T-helper 9 cell (primary cell): Measurements from ENCODE around the gene RSPRY1.

Source experiments
- DNase-seq: peaks from one replicate; pipeline ENCODE4 v3.0.0-alpha.2; 2020
- total RNA-seq, 2 donors: gene quantifications; one replicate each; lab custom pipeline; 2026; lab: John Stamatoyannopoulos, UW

The RSPRY1 gene
- 32.1 to 52.6 reads per million in 2 donors for total RNA-seq

DNA sequence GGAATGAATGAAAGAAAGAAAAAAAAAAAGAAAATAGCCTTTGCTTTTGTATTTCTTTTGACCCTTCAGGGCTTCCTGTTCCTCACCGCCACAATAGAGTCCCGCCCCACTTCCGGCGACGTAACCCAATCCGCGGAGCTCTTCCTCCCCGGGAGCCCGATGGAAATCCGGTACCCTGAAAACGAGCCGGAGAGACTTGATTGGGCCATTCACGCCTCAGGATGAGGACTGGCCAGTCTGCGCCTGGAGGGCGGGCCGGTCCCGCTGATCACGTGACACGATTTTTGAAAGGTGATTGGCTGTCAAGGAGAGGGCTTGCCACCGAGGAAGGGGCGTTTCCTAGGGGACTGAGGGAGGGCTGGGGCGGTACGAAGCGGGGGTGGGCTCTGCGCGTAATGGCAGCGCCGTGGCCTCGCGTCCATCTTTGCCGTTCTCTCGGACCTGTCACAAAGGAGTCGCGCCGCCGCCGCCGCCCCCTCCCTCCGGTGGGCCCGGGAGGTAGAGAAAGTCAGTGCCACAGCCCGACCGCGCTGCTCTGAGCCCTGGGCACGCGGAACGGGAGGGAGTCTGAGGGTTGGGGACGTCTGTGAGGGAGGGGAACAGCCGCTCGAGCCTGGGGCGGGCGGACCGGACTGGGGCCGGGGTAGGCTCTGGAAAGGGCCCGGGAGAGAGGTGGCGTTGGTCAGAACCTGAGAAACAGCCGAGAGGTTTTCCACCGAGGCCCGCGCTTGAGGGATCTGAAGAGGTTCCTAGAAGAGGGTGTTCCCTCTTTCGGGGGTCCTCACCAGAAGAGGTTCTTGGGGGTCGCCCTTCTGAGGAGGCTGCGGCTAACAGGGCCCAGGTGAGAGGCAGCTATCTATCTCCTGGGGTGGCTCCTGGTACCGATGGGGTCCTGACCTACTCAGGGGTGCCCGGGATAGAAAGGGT is at the start of gene RSPRY1, which contains the start of gene PSME3IP1:
RSPRY1 (plus strand) TSS at position 385 of the 927 bp plus-strand sequence. CDS start 18,330 bp downstream, outside the sequence.
PSME3IP1 (minus strand) TSS at position 95 of the 927 bp plus-strand sequence. CDS start 12,185 bp downstream, outside the sequence.
- DNase-seq: peak; percentile 94

GRCh38 chr16:57137043-57137442 is 49.1 kb upstream of the RSPRY1 start:
- DNase-seq: no peak

- no peak for DNase-seq
Observed at GRCh38 chr16:57137566-57138273, 48.4 kb upstream of the RSPRY1 start.

GRCh38 chr16:57138281-57138935 is 47.7 kb upstream of the RSPRY1 start:
- DNase-seq: no peak

DNA sequence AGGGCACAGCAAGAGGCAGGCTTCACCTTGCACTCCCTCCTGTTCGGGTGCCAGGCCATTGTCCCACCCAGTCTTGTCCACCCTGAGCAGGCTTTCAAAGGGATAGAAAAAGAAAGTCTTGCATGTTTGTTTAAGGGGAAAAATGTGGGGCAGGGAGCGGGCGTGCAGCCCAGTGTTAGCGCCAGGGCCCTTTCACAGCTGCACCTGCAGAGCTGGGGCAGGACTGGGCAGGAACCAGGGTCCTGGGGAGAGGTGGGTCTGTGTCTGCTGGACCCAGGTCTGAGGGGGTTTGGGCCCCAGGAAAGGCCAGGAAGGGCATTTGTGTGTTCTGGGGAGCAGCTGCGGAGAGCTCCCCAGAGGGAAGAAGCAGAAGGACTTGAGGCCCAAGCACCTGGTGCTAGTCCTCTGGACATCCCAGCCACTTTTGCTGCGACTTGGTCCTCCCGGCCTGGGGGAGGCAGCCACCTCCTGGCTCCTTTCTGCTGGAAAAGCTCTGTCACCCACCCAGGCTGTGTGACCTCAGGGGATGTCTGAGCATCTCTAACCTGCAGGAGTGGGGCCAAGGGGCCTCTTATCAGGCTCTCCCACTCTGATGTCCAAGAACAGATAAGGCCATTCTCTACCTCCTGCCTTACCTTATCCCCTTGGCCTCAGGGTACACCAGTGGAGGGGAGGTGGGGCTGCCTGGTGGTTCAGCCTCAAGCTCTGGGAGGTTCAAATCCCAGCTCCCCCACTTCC is 45.0 kb upstream of the RSPRY1 start:
- no peak for DNase-seq

GRCh38 chr16:57141822-57142631 is 44.1 kb upstream of the RSPRY1 start:
- no peak for DNase-seq

DNA sequence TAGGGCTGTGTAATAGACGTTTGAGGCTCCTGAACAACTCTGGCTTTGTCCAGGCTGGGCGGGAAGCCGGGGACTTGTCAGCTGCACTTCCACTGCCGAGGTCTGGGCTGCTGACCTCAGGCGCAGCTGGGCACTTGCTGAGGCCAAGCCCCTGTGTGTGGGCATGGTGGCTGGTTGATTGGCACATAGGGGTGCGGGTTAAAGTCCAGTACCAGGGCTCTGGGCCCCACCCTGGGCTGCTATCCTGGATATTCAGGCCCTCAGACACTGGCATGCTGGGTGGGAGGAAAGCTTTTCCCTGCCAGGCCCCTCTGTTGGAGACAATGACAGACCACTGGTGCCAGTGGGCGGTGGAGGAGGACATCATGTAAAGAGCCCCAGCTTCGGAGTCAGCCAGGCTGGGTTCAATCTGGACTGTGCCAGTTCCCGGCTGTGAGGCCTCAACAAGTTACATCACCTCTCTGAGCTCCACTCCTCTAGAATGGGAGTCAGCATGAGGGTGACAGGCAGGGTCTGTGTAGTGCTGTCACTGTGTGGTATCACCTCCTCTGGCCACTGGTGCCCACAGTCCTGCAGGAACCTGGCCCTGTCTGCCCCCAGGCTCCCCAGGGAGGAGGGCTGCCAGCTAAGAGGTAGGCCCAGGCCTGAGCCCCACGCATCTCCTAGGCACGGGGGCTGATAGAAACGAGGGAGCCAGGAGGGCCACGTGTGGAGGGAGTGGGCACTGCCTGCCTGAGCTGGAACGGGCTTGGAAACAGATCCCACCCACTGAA is 42.8 kb upstream of the RSPRY1 start:
- DNase-seq: no peak

- no peak for DNase-seq
Observed at GRCh38 chr16:57144027-57144426, 42.1 kb upstream of the RSPRY1 start.

GRCh38 chr16:57145046-57146021 is 40.8 kb upstream of the RSPRY1 start:
- DNase-seq: no peak

DNA sequence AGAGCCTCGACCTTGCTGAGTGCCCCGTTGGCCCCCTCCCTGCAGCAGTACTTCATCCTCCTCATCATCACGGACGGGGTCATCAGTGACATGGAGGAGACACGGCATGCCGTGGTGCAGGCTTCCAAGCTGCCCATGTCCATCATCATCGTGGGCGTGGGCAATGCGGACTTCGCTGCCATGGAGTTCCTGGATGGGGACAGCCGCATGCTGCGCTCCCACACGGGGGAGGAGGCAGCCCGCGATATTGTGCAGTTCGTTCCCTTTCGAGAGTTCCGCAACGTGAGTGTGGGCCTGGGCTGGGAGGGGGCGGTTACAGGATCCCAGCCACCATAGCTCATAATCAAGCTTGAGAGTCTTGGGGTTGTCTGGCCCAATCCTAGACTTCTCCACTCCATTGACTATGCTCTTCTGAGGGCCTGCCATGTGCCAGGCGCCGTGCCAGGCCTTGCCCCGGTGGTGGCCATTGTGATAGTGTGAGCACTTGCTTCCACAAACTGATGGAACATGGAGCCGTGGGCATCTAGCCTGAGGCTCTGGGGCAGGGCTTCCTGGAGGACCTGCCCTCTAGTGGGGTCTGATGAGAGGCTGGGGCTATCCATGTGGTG is 40.0 kb upstream of the RSPRY1 start:
- DNase-seq: no peak

DNA sequence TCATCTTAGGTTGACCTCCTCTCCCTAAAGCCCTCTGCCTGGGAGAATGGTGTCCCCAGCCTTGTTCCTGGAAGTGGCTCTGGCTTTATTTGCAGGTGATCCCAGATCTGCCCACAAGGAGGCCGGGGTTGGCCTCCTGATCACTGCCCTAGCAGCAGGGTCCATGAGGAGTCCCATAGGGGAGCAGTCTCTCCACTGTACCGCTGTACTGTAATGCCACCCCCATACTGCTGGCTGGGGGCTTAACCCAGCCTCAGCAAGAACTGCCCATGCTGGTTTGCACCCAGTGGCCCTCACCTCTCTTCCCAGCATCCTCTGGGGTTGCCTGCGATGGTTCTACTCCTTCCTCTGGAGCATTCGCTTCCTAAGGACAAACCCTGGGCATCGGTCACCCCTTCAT is 39.4 kb upstream of the RSPRY1 start:
- no peak for DNase-seq

- DNase-seq: no peak
Observed at GRCh38 chr16:57147381-57148221, 38.5 kb upstream of the RSPRY1 start.

DNA sequence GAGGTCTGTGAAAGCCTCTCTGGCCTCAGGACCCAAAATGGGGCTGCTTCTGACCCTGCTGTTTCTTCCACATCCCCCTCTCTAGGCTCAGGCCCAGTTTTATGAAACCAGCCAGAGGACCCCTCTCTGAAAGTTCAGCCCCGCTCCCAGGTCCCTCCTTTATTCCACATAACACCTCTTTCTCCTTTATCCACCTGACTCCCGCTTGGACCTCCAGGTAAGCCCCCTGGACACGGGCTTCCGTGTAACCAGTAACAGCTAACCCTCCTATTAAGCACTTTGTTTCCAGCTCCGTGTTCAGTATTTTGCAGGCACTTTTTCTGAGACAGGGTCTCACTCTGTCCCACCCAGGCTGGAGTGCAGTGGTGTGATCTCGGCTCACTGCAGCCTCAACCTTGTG is 37.6 kb upstream of the RSPRY1 start:
- no peak for DNase-seq

GRCh38 chr16:57149391-57149790 is 36.7 kb upstream of the RSPRY1 start:
- DNase-seq: no peak

GRCh38 chr16:57150682-57151330 is 35.3 kb upstream of the RSPRY1 start:
- no peak for DNase-seq

DNA sequence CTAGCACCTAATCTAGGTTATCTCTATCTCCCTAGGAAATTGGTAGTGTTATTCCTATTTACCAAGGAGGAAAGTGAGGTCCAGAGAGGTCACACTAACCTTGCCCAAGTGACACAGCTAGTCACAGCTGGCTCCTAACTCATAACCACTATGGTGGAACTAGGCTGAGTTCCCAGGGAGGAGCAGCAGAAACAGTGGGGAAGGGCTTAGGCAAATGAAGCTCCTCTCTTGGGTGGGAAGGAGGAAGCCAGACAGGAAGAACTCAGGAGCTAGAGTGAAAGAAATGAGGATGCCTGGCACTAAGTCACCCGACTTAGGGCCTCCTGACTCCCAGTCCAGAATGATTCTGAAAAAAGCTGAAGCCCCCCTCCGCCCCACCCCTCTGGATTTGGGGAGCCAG is 34.8 kb upstream of the RSPRY1 start:
- DNase-seq: no peak
